Measurements from ENCODE around the gene RTN4.

GRCh38 chr2:54955358-54956110, 94.7 kb downstream of the RTN4 start:
- TF ChIP-seq CTCF (IDR thresholded peaks at IDR 0.05) (no peak), POLR2A (IDR thresholded peaks at IDR 0.05) (no peak)
